Ovary (tissue), 3 donors: ENCODE measurements around the gene ABCC1.

Source experiments
- CTCF ChIP-seq, 3 donors: fragments of 450-650 bp in 2 of 3; fragments of 200-600 bp in 1 of 3; IDR thresholded peaks; one replicate each; pipeline versions ENCODE4 v1.5.1 to v1.8.0; 2016 to 2022; ENCODE audit warnings: antibody characterized with exemption in 3 of 3, mild to moderate bottlenecking in 1 of 3
- EP300 ChIP-seq: sonication (generic); formaldehyde crosslinking; IDR thresholded peaks from one replicate; pipeline ENCODE4 v1.6.1; 2017; ENCODE audit warnings: antibody characterized with exemption
- POLR2A ChIP-seq: fragments of 450-650 bp; IDR thresholded peaks from one replicate; pipeline ENCODE4 v1.6.1; 2017; ENCODE audit warnings: antibody characterized with exemption, mild to moderate bottlenecking, moderate library complexity
- donor health status: DM: no; HTN: no; CAD: no.

GRCh38 chr16:16015849-16016248, 66.4 kb downstream of the ABCC1 start:
- TF ChIP-seq CTCF (IDR thresholded peaks at IDR 0.05) (no peak), POLR2A (no peak), EP300 (no peak)
